Gastroesophageal sphincter (tissue), 4 donors: ENCODE data around the gene OSGIN1. TPM values are rescaled to one million over a fixed set of nuclear protein-coding genes. Genes with fewer than 3 reads are reported as not detected.

Experiments used
- ATAC-seq: fragments of 150-250 bp; one replicate; pipeline ENCODE4 v1.9.1; 2016; ENCODE audit warnings: mild to moderate bottlenecking, moderate library complexity
- H3K27ac ChIP-seq, 4 donors: fragments of 200-600 bp; sonication (generic) in 3 of 4; 1 replicate in 3 of 4; 2 replicates in 1 of 4; pipeline ENCODE4 v1.5.1; 2016 to 2019
- H3K27me3 ChIP-seq: fragments of 200-600 bp; sonication (generic); one replicate; pipeline ENCODE4 v1.5.1; 2019
- H3K36me3 ChIP-seq, 2 donors: fragments of 200-600 bp; sonication (generic); one replicate each; pipeline ENCODE4 v1.5.1; 2019; ENCODE audit warnings: control low read depth in 1 of 2
- H3K4me1 ChIP-seq, 3 donors: fragments of 200-600 bp; sonication (generic); 1 replicate in 2 of 3; 2 replicates in 1 of 3; pipeline ENCODE4 v1.5.1; 2016 to 2019; ENCODE audit warnings: control low read depth in 2 of 3
- H3K4me3 ChIP-seq, 2 donors: fragments of 200-600 bp; sonication (generic); one replicate each; pipeline ENCODE4 v1.5.1; 2019; ENCODE audit warnings: mild to moderate bottlenecking in 1 of 2, moderate library complexity in 1 of 2
- H3K9me3 ChIP-seq, 3 donors: fragments of 200-600 bp; sonication (generic); one replicate each; pipeline ENCODE4 v1.5.1; 2017 to 2019; ENCODE audit warnings: control low read depth in 2 of 3
- CTCF ChIP-seq, 4 experiments: fragments of 200-600 bp in 2 of 4; fragments of 450-650 bp in 2 of 4; sonication (generic) in 1 of 4; IDR thresholded peaks; one replicate each; pipeline ENCODE4 v1.5.1; 2017 to 2019; ENCODE audit warnings: antibody characterized with exemption in 4 of 4, mild to moderate bottlenecking in 2 of 4, moderate library complexity in 2 of 4
- EP300 ChIP-seq: sonication (generic); formaldehyde crosslinking; IDR thresholded peaks from one replicate; pipeline ENCODE4 v1.6.1; 2017; ENCODE audit warnings: antibody characterized with exemption, mild to moderate bottlenecking
- POLR2A ChIP-seq, 2 donors: fragments of 450-650 bp; IDR thresholded peaks; one replicate each; pipeline ENCODE4 v1.6.1; 2017; ENCODE audit warnings: antibody characterized with exemption in 2 of 2, mild to moderate bottlenecking in 2 of 2, moderate library complexity in 1 of 2
- POLR2AphosphoS5 ChIP-seq: sonication (generic); formaldehyde crosslinking; IDR thresholded peaks from one replicate; pipeline ENCODE4 v1.6.1; 2017; ENCODE audit warnings: antibody characterized with exemption
- WGBS, 2 donors: methylation state at CpG; one replicate each; pipeline ENCODE4 v1.1.5; 2018; ENCODE audit warnings: low coverage in 1 of 2; 5-methylcytosine and 5-hydroxymethylcytosine counted together
- total RNA-seq, 4 donors: library from RNA; depleted of rRNA; stranded (reverse); fragments of >200 nt; gene quantifications; one replicate each; pipeline ENCODE4 v1.1.0, GENCODE V29; 2016

OSGIN1 gene
- total RNA-seq, 4 donors from 2014 or later, result 7.9 to 12.5 (median 9.4) TPM

DNA sequence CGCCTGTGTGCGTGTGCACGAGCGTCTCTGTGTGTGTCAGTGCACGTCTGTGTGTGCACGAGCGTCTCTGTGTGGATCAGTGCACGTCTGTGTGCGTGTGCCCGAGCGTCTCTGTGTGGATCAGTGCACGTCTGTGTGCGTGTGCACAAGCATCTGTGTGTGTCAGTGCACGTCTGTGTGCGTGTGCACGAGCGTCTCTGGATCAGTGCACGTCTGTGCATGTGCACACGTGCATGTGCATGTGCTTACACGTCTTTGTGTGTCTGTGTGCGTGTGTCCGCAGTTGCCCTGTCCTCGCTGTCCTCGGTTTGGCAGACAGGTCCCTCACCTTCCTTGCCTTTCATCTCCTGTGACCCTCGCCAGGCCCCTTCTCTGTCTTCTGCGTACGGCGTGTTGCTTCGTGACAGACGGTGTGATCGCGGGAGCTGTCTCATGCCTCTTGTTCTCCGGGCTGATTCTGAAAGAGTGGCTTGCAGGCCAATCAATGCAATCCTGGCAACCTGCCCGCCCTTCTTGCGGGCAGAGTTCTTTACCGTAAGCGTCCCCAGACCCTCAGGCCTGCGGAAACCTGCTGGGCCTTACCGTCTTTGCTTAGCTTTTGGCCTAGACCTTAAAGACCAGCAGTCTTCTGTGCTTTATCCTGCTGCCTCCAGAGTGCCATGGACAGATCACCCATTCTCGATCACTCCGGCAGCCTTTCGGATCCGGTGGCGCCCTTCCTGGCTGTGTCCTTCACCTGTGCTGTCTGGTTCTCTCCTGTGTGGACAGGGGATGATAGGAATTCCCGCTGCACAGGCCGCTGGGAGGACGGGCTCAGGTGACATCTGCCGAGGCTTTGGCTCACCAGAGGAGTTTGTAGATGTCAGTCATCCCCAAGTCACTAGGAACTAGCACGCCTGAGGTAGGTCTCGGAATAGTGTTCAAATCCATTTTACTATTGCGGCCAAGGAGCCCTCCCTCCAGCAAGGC lies 35.6 kb upstream of the OSGIN1 start:
- H3K36me3 ChIP-seq, result peaks cover 0 to 92% of the 10 kb centered on the region in 2 donors
- H3K27me3 ChIP-seq, result no peaks in the 10 kb centered on the region
- 95 to 100% methylated on average over 6 to 13 of the region's 51 CpGs for WGBS, 2 donors
- no peak for ATAC-seq
- TF ChIP-seq CTCF (IDR thresholded peaks at IDR 0.05) (no peak), POLR2AphosphoS5 (no peak)
- H3K4me3 ChIP-seq, result no peak overlapping the region
- peaks cover 0 to 11% (median 0%) of the 10 kb centered on the region in 3 donors for H3K4me1 ChIP-seq
- no peak overlapping the region for H3K27ac ChIP-seq
- H3K9me3 ChIP-seq, result no peaks in the 10 kb centered on the region

DNA sequence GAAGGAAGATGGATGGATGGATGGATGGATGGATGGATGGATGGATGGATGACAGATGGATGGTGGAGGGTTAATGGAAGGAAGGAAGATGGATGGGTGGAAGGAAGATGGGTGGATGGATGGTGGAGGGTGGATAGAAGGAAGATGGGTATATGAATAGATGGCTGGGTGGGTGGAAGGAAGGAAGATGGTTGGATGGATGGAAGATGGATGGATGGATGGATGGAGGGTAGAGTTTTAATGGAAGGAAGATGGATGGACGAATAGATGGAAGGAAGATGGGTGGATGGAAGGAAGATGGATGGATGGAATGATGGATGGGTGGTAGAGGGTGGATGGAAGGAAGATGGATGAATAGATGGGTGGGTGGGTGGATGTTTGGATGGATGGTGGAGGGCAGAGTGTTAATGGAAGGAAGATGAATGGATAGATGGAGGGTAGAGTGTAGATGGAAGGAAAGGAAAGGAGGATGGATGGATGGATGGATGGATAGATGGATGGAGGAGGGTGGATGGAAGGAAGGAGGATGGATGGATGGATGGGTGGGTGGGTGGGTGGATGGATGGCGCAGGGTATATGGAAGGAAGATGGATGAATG lies 32.0 kb upstream of the OSGIN1 start:
- WGBS, 2 donors, result 83 to 93% methylated on average over 1 to 2 of the region's 2 CpGs
- no peaks in the 10 kb centered on the region for H3K9me3 ChIP-seq
- TF ChIP-seq POLR2A (IDR thresholded peaks at IDR 0.05) (no peak), CTCF (IDR thresholded peaks at IDR 0.05) (no peak), EP300 (no peak), POLR2AphosphoS5 (no peak)
- H3K27me3 ChIP-seq, result no peaks in the 10 kb centered on the region
- peaks cover 0 to 2% (median 0%) of the 10 kb centered on the region in 3 donors for H3K4me1 ChIP-seq
- ATAC-seq, result no peak
- H3K27ac ChIP-seq, result no peak overlapping the region
- H3K4me3 ChIP-seq, result no peak overlapping the region
- H3K36me3 ChIP-seq, result peaks cover 0 to 85% of the 10 kb centered on the region in 2 donors

DNA sequence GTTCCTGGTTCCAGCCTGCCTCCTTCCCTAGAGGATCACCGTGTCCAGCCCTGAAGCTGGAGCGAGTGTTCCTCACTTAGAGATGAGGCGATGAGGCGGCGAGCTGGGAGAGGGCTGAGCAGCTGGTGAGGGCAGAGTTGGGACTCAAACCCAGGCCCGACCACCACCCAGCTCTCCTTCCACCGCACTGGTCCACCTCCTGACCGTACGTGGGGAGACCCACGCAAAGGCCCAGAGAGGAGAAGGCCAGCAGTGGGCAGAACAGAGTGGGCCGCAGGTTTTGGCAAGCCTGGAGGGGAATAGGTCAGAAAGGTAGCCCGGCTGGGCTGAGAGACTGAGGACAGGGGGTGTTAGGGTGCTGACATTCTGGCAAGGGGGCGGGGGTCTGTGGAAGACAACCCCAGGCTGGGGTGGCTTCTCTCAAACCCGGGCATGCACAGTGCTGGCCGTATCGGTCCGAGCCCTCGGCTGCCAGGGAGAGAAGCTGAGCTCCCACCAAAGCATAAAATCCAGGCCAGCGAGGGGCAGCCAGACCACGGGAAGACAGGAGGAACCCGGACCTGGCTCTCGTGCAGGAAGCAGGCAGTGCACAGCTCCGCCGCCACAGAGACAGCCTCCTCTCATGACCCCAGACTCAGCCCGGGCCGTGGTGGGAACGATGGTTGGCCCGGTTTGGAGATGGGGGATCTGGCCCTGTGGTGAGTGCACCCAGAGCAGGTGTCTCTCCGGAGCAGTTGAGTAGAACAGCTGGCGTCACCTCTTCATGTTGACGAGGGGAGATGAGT lies 29.3 kb upstream of the OSGIN1 start:
- ATAC-seq, result no peak
- Histone ChIP-seq H3K36me3 (peaks cover 0 to 69% of the 10 kb centered on the region in 2 donors), H3K4me1 (peaks cover 0 to 14% (median 2%) of the 10 kb centered on the region in 3 donors), H3K9me3 (no peaks in the 10 kb centered on the region), H3K27me3 (no peaks in the 10 kb centered on the region), H3K27ac (no peak overlapping the region), H3K4me3 (no peak overlapping the region)
- 78 to 81% methylated on average over 6 to 7 of the region's 31 CpGs for WGBS, 2 donors
- no peak for TF ChIP-seq EP300
- TF ChIP-seq POLR2A (IDR thresholded peaks at IDR 0.05), result no peak
- no peak for TF ChIP-seq POLR2AphosphoS5
- no peak for TF ChIP-seq CTCF (IDR thresholded peaks at IDR 0.05)

GRCh38 chr16:83924686-83925085 lies 28.4 kb upstream of the OSGIN1 start:
- no peak for ATAC-seq
- H3K36me3 ChIP-seq, result peaks cover 0 to 68% of the 10 kb centered on the region in 2 donors
- no peak overlapping the region for H3K27ac ChIP-seq
- no peaks in the 10 kb centered on the region for H3K27me3 ChIP-seq
- TF ChIP-seq POLR2A (IDR thresholded peaks at IDR 0.05) (no peak), POLR2AphosphoS5 (no peak), CTCF (IDR thresholded peaks at IDR 0.05) (no peak), EP300 (no peak)
- H3K4me3 ChIP-seq, result no peak overlapping the region
- 74 to 88% methylated on average over 6 to 9 of the region's 13 CpGs for WGBS, 2 donors
- no peaks in the 10 kb centered on the region for H3K9me3 ChIP-seq
- H3K4me1 ChIP-seq, result peaks cover 0 to 14% (median 2%) of the 10 kb centered on the region in 3 donors
